Body of pancreas (tissue), 4 donors: ENCODE results near the gene PREP. TPM values are rescaled to one million over a fixed set of nuclear protein-coding genes. Genes with fewer than 3 reads are reported as not detected.

Experiments used
- ATAC-seq: fragments of 150-250 bp; one replicate; pipeline ENCODE4 v1.9.1; 2016
- DNase-seq, 4 donors: peaks; one replicate each; pipeline ENCODE4 v3.0.0-alpha.2; 2019
- H3K27ac ChIP-seq, 4 donors: fragments of 200-600 bp; sonication (generic); 1 replicate in 3 of 4; 2 replicates in 1 of 4; pipeline versions ENCODE4 v1.5.1 to v1.6.1; 2016 to 2019; ENCODE audit warnings: mild to moderate bottlenecking in 1 of 4, mixed read lengths in 1 of 4, moderate library complexity in 1 of 4
- H3K27me3 ChIP-seq, 2 donors: fragments of 200-600 bp; sonication (generic); one replicate each; pipeline ENCODE4 v1.6.0; 2016; ENCODE audit warnings: mild to moderate bottlenecking in 1 of 2
- H3K36me3 ChIP-seq, 2 donors: fragments of 200-600 bp; sonication (generic); replicated peaks in 1 of 2; 2 replicates each; pipeline ENCODE4 v1.5.1; 2016; ENCODE audit warnings: low read depth in 2 of 2; ENCODE audit not compliant: insufficient read depth in 1 of 2
- H3K4me1 ChIP-seq: fragments of 200-600 bp; sonication (generic); one replicate; pipeline ENCODE4 v1.6.0; 2016
- H3K4me3 ChIP-seq, 2 donors: fragments of 200-600 bp; sonication (generic); 1 replicate in 1 of 2; 2 replicates in 1 of 2; pipeline ENCODE4 v1.5.1; 2016 to 2019
- H3K9me3 ChIP-seq, 3 donors: fragments of 200-600 bp; sonication (generic); 1 replicate in 2 of 3; 2 replicates in 1 of 3; pipeline ENCODE4 v1.5.1; 2016
- POLR2A ChIP-seq, 3 donors: fragments of 450-650 bp; IDR thresholded peaks; one replicate each; pipeline ENCODE4 v1.6.1; 2016; ENCODE audit warnings: antibody characterized with exemption in 3 of 3, mild to moderate bottlenecking in 2 of 3
- WGBS, 2 donors: methylation state at CpG; one replicate each; pipeline ENCODE4 v1.1.5; 2017; 5-methylcytosine and 5-hydroxymethylcytosine counted together
- intact Hi-C: fragments of 100-400 bp; cut with DNase I; formaldehyde crosslinking; loops from one replicate; pipeline ENCODE4 v1.15.1; 2023
- total RNA-seq, 2 donors: library from RNA; depleted of rRNA; stranded (reverse); fragments of >200 nt; gene quantifications; one replicate each; pipeline ENCODE4 v1.1.0, GENCODE V29; 2016
- TF ChIP-seq, protein P1 (sequence below), 7 experiments: fragments of 450-650 bp in 4 of 7; fragments of 200-600 bp in 3 of 7; sonication (generic) in 3 of 7; IDR thresholded peaks; one replicate each; pipeline ENCODE4 v1.5.1; 2016 to 2019; ENCODE audit warnings: antibody characterized with exemption in 7 of 7

Gene PREP
- total RNA-seq, 2 donors from 2014 or later: 10.1 to 21.8 TPM

DNA sequence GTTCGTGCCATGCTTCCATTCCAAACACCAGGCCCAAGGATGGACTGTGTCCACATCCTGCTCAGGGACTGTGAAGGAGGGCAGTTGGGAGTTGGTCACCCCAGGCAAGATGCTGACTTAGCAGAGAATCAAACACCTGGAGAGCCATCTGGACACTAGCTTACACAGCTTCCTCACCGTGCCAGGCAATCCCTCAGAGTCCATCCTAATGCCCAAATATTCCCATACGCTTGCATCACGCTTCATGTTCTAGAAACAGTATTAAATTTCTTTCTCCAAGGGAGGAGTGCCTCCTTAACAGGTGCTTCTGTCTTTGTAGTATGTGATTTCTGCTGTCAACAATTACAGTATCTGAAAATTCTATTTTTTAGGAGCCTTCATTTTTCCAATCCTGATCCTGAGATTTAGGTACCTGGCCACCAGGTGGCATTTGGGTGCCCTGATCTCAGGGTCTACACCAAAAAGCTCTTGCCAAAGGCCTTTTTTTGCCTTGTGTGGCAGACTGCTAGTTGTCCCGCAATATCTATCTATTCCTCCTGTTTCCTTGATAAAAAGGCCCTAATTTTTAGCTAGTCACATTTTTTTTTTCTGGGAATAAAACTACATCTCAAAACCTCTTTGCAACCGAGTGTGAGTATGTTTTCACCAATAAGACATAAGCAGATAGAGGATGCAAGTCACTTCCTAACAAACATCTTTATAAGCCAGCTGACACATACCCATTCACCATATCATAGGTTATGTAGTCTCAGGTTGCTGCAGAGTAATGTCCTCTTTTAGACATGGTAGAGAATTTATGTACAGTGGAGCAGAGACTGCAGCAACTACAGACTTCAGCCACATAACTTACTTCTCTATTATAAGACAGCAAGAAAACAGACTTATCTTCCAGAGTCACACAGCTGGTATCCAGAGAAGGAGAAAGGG lies 85.0 kb downstream of the PREP start:
- DNase-seq (peak; percentile 21 to 46 (median 33)), ATAC-seq (peak; percentile 48)
- Histone ChIP-seq H3K27ac (no peak overlapping the region), H3K9me3 (no peaks in the 10 kb centered on the region), H3K27me3 (no peaks in the 10 kb centered on the region), H3K4me1 (peaks cover 24% of the 10 kb centered on the region), H3K4me3 (no peak overlapping the region), H3K36me3 (peaks cover 0 to 2% of the 10 kb centered on the region in 2 donors)
- 86 to 91% methylated on average over 6 of the region's 6 CpGs for WGBS, 2 donors
- no peak for TF ChIP-seq POLR2A (IDR thresholded peaks at IDR 0.05)
- TF ChIP-seq, protein P1, sequence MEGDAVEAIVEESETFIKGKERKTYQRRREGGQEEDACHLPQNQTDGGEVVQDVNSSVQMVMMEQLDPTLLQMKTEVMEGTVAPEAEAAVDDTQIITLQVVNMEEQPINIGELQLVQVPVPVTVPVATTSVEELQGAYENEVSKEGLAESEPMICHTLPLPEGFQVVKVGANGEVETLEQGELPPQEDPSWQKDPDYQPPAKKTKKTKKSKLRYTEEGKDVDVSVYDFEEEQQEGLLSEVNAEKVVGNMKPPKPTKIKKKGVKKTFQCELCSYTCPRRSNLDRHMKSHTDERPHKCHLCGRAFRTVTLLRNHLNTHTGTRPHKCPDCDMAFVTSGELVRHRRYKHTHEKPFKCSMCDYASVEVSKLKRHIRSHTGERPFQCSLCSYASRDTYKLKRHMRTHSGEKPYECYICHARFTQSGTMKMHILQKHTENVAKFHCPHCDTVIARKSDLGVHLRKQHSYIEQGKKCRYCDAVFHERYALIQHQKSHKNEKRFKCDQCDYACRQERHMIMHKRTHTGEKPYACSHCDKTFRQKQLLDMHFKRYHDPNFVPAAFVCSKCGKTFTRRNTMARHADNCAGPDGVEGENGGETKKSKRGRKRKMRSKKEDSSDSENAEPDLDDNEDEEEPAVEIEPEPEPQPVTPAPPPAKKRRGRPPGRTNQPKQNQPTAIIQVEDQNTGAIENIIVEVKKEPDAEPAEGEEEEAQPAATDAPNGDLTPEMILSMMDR (IDR thresholded peaks at IDR 0.05): peak in 6 of 7 experiments; percentile 34 to 54 (median 46)
- intact Hi-C loops: no loop called here

DNA sequence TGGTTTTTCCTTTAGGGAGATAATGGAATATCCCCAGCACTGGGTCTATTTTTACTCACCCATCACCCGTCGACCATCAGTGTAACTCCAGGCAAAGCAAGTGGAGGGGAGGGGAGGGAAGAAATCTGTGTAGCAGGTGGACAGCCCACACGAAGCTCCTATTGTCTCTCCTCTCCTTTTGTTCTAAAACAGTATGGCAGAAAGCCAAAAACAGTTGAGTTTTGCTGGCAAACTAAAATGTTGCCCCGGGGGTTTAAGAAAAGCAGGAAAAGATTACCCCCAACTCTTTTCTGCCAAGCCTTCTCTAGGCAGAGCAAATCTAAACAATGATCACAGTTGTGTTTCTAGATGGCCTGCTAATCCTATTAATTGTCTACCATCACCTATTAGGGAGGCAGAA lies 89.7 kb downstream of the PREP start:
- Histone ChIP-seq H3K4me3 (no peak overlapping the region), H3K9me3 (no peaks in the 10 kb centered on the region), H3K27me3 (no peaks in the 10 kb centered on the region), H3K36me3 (no peaks in the 10 kb centered on the region), H3K4me1 (no peaks in the 10 kb centered on the region), H3K27ac (no peak overlapping the region)
- ATAC-seq (no peak), DNase-seq (no peak)
- 88 to 89% methylated on average over 4 of the region's 4 CpGs for WGBS, 2 donors
- no peak for TF ChIP-seq POLR2A (IDR thresholded peaks at IDR 0.05)
- TF ChIP-seq, protein P1 (IDR thresholded peaks at IDR 0.05): no peak
- intact Hi-C loops: no loop called here

DNA sequence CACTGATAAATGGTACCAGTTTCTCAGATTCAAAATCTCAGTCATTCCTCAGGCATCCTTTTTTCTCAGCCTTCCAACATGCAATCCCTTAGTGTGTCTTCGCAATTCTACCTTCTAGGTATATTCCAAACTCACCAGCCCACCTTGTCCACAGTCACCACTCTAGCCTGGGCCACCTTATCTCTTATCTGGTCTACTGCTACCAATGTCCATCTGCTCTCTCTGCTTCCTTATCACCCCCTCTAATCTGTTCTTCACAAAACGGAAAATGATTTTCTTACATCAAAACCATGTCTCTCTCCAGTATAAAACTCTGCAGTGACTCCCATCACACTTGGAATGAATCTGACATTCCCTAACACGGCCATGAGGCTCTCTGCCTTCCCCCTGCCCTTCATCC lies 91.9 kb downstream of the PREP start:
- no peaks in the 10 kb centered on the region for H3K27me3 ChIP-seq
- no peaks in the 10 kb centered on the region for H3K4me1 ChIP-seq
- DNase-seq (no peak), ATAC-seq (no peak)
- no peak for TF ChIP-seq POLR2A (IDR thresholded peaks at IDR 0.05)
- TF ChIP-seq, protein P1 (IDR thresholded peaks at IDR 0.05): no peak
- 87% methylated on average over 3 of the region's 3 CpGs for WGBS, 2 donors
- H3K4me3 ChIP-seq: no peak overlapping the region
- no peaks in the 10 kb centered on the region for H3K36me3 ChIP-seq
- no peaks in the 10 kb centered on the region for H3K9me3 ChIP-seq
- intact Hi-C loops: no loop called here
- H3K27ac ChIP-seq: no peak overlapping the region

- TF ChIP-seq, protein P1 (IDR thresholded peaks at IDR 0.05): no peak
- H3K4me1 ChIP-seq: no peaks in the 10 kb centered on the region
- WGBS, 2 donors: 80 to 92% methylated on average over 1 of the region's 1 CpG
- H3K27me3 ChIP-seq: no peaks in the 10 kb centered on the region
- H3K27ac ChIP-seq: no peak overlapping the region
- no peak overlapping the region for H3K4me3 ChIP-seq
- no peak for ATAC-seq
- no peaks in the 10 kb centered on the region for H3K36me3 ChIP-seq
- DNase-seq: no peak
- intact Hi-C loops: no loop called here
- H3K9me3 ChIP-seq: no peaks in the 10 kb centered on the region
Observed at GRCh38 chr6:105310371-105310770, 92.5 kb downstream of the PREP start.

- 91% methylated on average over 5 of the region's 5 CpGs for WGBS, 2 donors
- intact Hi-C loops: no loop called here
- Histone ChIP-seq H3K27me3 (no peaks in the 10 kb centered on the region), H3K4me1 (no peaks in the 10 kb centered on the region), H3K36me3 (no peaks in the 10 kb centered on the region), H3K4me3 (no peak overlapping the region), H3K27ac (no peak overlapping the region), H3K9me3 (no peaks in the 10 kb centered on the region)
- DNase-seq (no peak), ATAC-seq (no peak)
- TF ChIP-seq, protein P1 (IDR thresholded peaks at IDR 0.05): no peak
- TF ChIP-seq POLR2A (IDR thresholded peaks at IDR 0.05): no peak
Observed at GRCh38 chr6:105308840-105309239, 94.0 kb downstream of the PREP start.
